HepG2 (cell line): Measurements from ENCODE around the gene CHST11. TPM values are rescaled to one million over a fixed set of nuclear protein-coding genes. Genes with fewer than 3 reads are reported as not detected.

Experiments
- MAFK ChIP-seq, 2 experiments: IDR thresholded peaks in 1 of 2; conservative IDR thresholded peaks in 1 of 2; 2 replicates each; pipeline ENCODE4 v1.6.1; 2011; ENCODE audit warnings: improper control_type of control experiment in 2 of 2, low read length in 2 of 2
- NCOA5 ChIP-seq: sonication (generic); formaldehyde crosslinking; IDR thresholded peaks from 2 replicates; pipeline ENCODE4 v1.4.0; 2020; ENCODE audit warnings: missing genetic modification reagents
- polyA plus RNA-seq, 8 experiments: library from polyadenylated mRNA; depleted of rRNA in 3 of 8; stranded (reverse) in 7 of 8; unstranded in 1 of 8; fragments of >200 nt; fragmentation: Illumina TruSeq in 4 of 8; extraction: Trizol in 4 of 8; gene quantifications; 2 replicates each; pipeline versions ENCODE4 v1.2.1 to v1.2.3, GENCODE V29; 2011 to 2016; ENCODE audit warnings: low read depth in 4 of 8, missing spikeins in 1 of 8, mixed read lengths in 1 of 8; ENCODE audit not compliant: insufficient read depth in 1 of 8
- total RNA-seq, 5 experiments: library from RNA; depleted of rRNA; stranded (reverse); fragments of >200 nt; fragmentation: Illumina TruSeq; extraction: Trizol; gene quantifications; 2 replicates each; pipeline ENCODE4 v1.2.3, GENCODE V29; 2016; ENCODE audit warnings: low read depth in 1 of 5
- TF ChIP-seq, protein P1 (sequence below): sonication (generic); formaldehyde crosslinking; IDR thresholded peaks from 2 replicates; pipeline ENCODE4 v1.4.0; 2020; ENCODE audit warnings: mild to moderate bottlenecking, missing genetic modification reagents
- TF ChIP-seq, protein P2 (sequence below): fragments of 450-650 bp; IDR thresholded peaks from 2 replicates; pipeline ENCODE4 v1.6.1; 2017; ENCODE audit warnings: mild to moderate bottlenecking
- TF ChIP-seq, protein P3 (sequence below): sonication (generic); formaldehyde crosslinking; IDR thresholded peaks from 2 replicates; pipeline ENCODE4 v1.4.0; 2020; ENCODE audit warnings: missing genetic modification reagents; ENCODE audit errors: not compliant biosample characterization

CHST11 gene
- total and polyA plus RNA-seq, 2 of the 13 experiments (the other 11 are each of a cell fraction or from before 2014, with no cell fraction given) = 0.15 TPM; not detected in 1

DNA sequence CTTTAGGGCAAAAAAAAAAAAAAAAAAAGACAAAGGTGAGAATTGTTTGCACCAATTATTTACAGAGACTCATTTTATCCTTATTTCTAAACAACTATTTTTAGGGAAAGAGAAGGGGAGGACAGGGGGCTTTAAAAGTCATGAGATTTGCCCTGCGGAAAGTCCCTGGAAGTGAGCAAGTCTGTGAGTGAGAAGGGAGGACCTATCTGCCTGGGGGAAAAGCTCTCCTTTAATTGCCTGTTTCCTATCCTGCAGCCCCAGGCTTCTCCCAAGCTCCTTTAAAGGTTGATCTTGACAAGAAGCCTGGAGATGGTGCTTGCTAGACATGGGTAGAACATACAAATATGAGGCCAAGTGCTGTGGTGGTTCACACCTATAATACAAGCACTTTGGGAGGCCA, 8.3 kb upstream of the CHST11 start (continued):
- TF ChIP-seq, protein P1, sequence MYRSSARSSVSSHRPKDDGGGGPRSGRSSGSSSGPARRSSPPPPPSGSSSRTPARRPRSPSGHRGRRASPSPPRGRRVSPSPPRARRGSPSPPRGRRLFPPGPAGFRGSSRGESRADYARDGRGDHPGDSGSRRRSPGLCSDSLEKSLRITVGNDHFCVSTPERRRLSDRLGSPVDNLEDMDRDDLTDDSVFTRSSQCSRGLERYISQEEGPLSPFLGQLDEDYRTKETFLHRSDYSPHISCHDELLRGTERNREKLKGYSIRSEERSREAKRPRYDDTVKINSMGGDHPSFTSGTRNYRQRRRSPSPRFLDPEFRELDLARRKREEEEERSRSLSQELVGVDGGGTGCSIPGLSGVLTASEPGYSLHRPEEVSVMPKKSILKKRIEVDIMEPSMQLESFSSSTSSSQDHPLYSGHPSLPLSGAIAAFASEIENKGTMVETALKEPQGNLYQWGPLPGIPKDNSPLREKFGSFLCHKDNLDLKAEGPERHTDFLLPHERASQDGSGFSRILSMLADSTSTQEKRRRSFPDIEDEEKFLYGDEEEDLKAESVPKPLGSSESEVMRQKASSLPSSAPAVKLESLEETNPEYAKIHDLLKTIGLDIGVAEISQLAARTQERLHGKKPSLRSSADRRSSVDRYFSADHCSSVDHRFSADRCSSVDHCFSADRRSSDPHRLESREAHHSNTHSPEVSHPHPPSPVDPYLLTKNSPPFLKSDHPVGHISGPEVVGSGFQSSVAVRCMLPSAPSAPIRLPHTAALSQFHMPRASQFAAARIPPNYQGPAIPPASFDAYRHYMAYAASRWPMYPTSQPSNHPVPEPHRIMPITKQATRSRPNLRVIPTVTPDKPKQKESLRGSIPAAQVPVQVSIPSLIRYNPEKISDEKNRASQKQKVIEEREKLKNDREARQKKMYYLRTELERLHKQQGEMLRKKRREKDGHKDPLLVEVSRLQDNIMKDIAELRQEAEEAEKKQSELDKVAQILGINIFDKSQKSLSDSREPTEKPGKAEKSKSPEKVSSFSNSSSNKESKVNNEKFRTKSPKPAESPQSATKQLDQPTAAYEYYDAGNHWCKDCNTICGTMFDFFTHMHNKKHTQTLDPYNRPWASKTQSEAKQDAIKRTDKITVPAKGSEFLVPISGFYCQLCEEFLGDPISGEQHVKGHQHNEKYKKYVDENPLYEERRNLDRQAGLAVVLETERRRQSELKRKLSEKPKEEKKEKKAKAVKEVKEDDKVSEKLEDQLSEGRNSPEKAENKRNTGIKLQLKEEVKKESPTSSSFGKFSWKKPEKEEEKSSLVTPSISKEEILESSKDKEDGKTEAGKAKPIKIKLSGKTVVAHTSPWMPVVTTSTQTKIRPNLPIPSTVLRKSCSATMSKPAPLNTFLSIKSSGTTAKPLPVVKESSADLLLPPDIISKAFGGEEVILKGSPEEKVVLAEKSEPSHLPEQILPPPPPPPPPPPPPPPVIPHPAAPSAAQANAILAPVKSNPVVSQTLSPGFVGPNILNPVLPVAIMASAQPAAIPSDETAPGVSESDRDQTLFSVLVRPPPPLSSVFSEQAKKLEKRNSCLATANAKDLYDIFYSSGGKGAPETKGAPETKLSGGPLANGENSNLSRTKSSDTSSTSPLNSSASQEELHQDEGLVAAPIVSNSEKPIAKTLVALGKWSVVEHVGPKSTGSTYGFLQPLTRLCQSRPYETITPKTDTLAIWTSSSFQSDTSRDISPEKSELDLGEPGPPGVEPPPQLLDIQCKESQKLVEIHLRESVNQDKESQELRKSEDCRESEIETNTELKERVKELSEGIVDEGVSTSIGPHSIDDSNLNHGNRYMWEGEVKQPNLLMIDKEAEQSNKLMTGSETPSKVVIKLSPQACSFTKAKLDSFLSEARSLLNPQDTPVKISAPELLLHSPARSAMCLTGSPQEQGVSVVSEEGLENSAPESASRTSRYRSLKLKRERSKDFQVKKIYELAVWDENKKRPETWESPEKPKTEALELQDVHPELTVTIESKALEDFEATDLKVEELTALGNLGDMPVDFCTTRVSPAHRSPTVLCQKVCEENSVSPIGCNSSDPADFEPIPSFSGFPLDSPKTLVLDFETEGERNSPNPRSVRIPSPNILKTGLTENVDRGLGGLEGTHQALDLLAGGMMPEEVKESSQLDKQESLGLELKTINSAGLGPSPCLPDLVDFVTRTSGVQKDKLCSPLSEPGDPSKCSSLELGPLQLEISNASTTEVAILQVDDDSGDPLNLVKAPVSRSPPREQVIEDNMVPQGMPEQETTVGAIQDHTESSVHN (CRISPR knock-in tag) = no peak
- TF ChIP-seq NCOA5 (CRISPR knock-in tag) = no peak
- TF ChIP-seq, protein P2, sequence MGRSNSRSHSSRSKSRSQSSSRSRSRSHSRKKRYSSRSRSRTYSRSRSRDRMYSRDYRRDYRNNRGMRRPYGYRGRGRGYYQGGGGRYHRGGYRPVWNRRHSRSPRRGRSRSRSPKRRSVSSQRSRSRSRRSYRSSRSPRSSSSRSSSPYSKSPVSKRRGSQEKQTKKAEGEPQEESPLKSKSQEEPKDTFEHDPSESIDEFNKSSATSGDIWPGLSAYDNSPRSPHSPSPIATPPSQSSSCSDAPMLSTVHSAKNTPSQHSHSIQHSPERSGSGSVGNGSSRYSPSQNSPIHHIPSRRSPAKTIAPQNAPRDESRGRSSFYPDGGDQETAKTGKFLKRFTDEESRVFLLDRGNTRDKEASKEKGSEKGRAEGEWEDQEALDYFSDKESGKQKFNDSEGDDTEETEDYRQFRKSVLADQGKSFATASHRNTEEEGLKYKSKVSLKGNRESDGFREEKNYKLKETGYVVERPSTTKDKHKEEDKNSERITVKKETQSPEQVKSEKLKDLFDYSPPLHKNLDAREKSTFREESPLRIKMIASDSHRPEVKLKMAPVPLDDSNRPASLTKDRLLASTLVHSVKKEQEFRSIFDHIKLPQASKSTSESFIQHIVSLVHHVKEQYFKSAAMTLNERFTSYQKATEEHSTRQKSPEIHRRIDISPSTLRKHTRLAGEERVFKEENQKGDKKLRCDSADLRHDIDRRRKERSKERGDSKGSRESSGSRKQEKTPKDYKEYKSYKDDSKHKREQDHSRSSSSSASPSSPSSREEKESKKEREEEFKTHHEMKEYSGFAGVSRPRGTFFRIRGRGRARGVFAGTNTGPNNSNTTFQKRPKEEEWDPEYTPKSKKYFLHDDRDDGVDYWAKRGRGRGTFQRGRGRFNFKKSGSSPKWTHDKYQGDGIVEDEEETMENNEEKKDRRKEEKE = no peak
- no peak for TF ChIP-seq MAFK (conservative IDR thresholded peaks at IDR 0.05 in 1 of 2, IDR thresholded peaks at IDR 0.05 in 1 of 2; ENCODE audit: low read length in 2 of 2)
- TF ChIP-seq, protein P3, sequence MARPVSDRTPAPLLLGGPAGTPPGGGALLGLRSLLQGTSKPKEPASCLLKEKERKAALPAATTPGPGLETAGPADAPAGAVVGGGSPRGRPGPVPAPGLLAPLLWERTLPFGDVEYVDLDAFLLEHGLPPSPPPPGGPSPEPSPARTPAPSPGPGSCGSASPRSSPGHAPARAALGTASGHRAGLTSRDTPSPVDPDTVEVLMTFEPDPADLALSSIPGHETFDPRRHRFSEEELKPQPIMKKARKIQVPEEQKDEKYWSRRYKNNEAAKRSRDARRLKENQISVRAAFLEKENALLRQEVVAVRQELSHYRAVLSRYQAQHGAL (CRISPR knock-in tag) = no peak
